IMR-90 (cell line): ENCODE measurements around the gene KNCN. TPM values are rescaled to one million over a fixed set of nuclear protein-coding genes. Genes with fewer than 3 reads are reported as not detected.

Source experiments
- ATAC-seq: fragments of 200-7000 bp; cut with Tn5 transposase; 2 replicates; pipeline ENCODE4 v1.9.1; 2020; ENCODE audit warnings: low read depth, mild to moderate bottlenecking, moderate library complexity
- BruUV-seq: library from RNA; stranded (reverse); fragments of 400-500 nt; replicated peaks from 2 replicates; lab custom pipeline; 2021; lab: Mats Ljungman, UMichigan
- CTCF ChIA-PET: fragments of 300-600 bp; formaldehyde crosslinking; extraction: SDS; loops from one replicate; lab custom pipeline; 2021; ENCODE audit warnings: antibody characterized with exemption; lab: Yijun Ruan, JAX
- POLR2A ChIA-PET: fragments of 300-600 bp; sonication (Branson Sonifier 250); formaldehyde crosslinking; loops from one replicate; lab custom pipeline; 2022; ENCODE audit warnings: antibody characterized with exemption; ENCODE audit not compliant: unreplicated experiment; lab: Charles Lee
- DNase-seq: peaks from one replicate; pipeline ENCODE4 v3.0.0; 2013
- H2AFZ ChIP-seq: replicated peaks from 2 replicates; pipeline ENCODE3; 2013; ENCODE audit warnings: low read length, mild to moderate bottlenecking; ENCODE audit not compliant: poor library complexity
- H2AK5ac ChIP-seq: 2 replicates; pipeline ENCODE4 v1.6.1; 2013; ENCODE audit warnings: low read depth, low read length, inconsistent platforms
- H2AK9ac ChIP-seq: replicated peaks from 2 replicates; pipeline ENCODE3; 2013; ENCODE audit warnings: mild to moderate bottlenecking, low read depth, low read length, moderate library complexity; ENCODE audit not compliant: poor library complexity
- H2BK120ac ChIP-seq: 2 replicates; pipeline ENCODE4 v1.6.1; 2013; ENCODE audit warnings: low read depth, low read length, inconsistent platforms
- H2BK15ac ChIP-seq: 3 replicates; pipeline ENCODE4 v1.6.1; 2013; ENCODE audit warnings: low read depth, low read length, inconsistent platforms
- H2BK20ac ChIP-seq: 2 replicates; pipeline ENCODE4 v1.6.1; 2013; ENCODE audit warnings: low read depth, mild to moderate bottlenecking, inconsistent platforms, low read length, moderate library complexity
- H2BK5ac ChIP-seq: 2 replicates; pipeline ENCODE4 v1.6.1; 2013; ENCODE audit warnings: mild to moderate bottlenecking, low read depth, low read length, inconsistent platforms; ENCODE audit not compliant: poor library complexity, severe bottlenecking
- H3K14ac ChIP-seq: replicated peaks from 2 replicates; pipeline ENCODE4 v1.6.1; 2013; ENCODE audit warnings: low read depth, low read length, inconsistent platforms
- H3K18ac ChIP-seq: 2 replicates; pipeline ENCODE4 v1.6.1; 2013; ENCODE audit warnings: low read depth, low read length, control low read depth
- H3K23ac ChIP-seq: 2 replicates; pipeline ENCODE4 v1.6.1; 2013; ENCODE audit warnings: low read depth, low read length, inconsistent platforms
- H3K27ac ChIP-seq: 2 replicates; pipeline ENCODE4 v1.5.1; 2013; ENCODE audit warnings: mild to moderate bottlenecking, control low read depth, low read length; ENCODE audit not compliant: insufficient read depth
- H3K27me3 ChIP-seq: 2 replicates; pipeline ENCODE4 v1.6.1; 2013; ENCODE audit warnings: low read length; ENCODE audit not compliant: control insufficient read depth, insufficient read depth
- H3K36me3 ChIP-seq: 2 replicates; pipeline ENCODE4 v1.6.1; 2013; ENCODE audit warnings: low read length, mixed read lengths; ENCODE audit not compliant: control insufficient read depth, insufficient read depth
- H3K4ac ChIP-seq: 2 replicates; pipeline ENCODE4 v1.6.1; 2013; ENCODE audit warnings: low read depth, low read length, inconsistent platforms
- H3K4me1 ChIP-seq: 2 replicates; pipeline ENCODE4 v1.6.1; 2013; ENCODE audit warnings: low read length, mixed read lengths; ENCODE audit not compliant: control insufficient read depth, insufficient read depth
- H3K4me2 ChIP-seq: 2 replicates; pipeline ENCODE4 v1.6.1; 2013; ENCODE audit warnings: low read depth, mild to moderate bottlenecking, control low read depth, low read length, moderate library complexity
- H3K4me3 ChIP-seq: 2 replicates; pipeline ENCODE4 v1.5.1; 2013; ENCODE audit warnings: low read depth, mild to moderate bottlenecking, control low read depth, low read length, moderate library complexity; ENCODE audit not compliant: insufficient read depth
- H3K56ac ChIP-seq: 2 replicates; pipeline ENCODE4 v1.6.1; 2013; ENCODE audit warnings: low read length, inconsistent platforms; ENCODE audit not compliant: insufficient read depth; ENCODE audit errors: extremely low read depth
- H3K79me1 ChIP-seq, 2 experiments: 2 replicates each; pipeline ENCODE4 v1.6.1; 2013; ENCODE audit warnings: low read length in 2 of 2, inconsistent platforms in 1 of 2, low read depth in 1 of 2
- H3K9ac ChIP-seq: 2 replicates; pipeline ENCODE4 v1.6.1; 2013; ENCODE audit warnings: low read depth, low read length, control low read depth
- H3K9me1 ChIP-seq: 2 replicates; pipeline ENCODE4 v1.6.1; 2013; ENCODE audit warnings: low read length, inconsistent platforms; ENCODE audit not compliant: insufficient read depth
- H3K9me3 ChIP-seq: 2 replicates; pipeline ENCODE4 v1.6.1; 2013; ENCODE audit warnings: low read length; ENCODE audit not compliant: control insufficient read depth, insufficient read depth
- H4K20me1 ChIP-seq: 2 replicates; pipeline ENCODE4 v1.6.1; 2013; ENCODE audit warnings: low read length, inconsistent platforms; ENCODE audit not compliant: insufficient read depth
- H4K5ac ChIP-seq: 2 replicates; pipeline ENCODE4 v1.6.1; 2013; ENCODE audit warnings: mild to moderate bottlenecking, low read depth, low read length, control low read depth
- H4K8ac ChIP-seq, 2 experiments: 2 replicates each; pipeline ENCODE4 v1.6.1; 2013; ENCODE audit warnings: low read depth in 2 of 2, low read length in 2 of 2, control low read depth in 1 of 2, inconsistent platforms in 1 of 2
- H4K91ac ChIP-seq: 2 replicates; pipeline ENCODE4 v1.6.1; 2013; ENCODE audit warnings: low read depth, low read length, inconsistent platforms; ENCODE audit not compliant: insufficient read depth
- BHLHE40 ChIP-seq: fragments of 150-350 bp; IDR thresholded peaks from 2 replicates; pipeline ENCODE4 v1.6.1; 2016; ENCODE audit warnings: mild to moderate bottlenecking, low read depth, low read length
- CEBPB ChIP-seq: IDR thresholded peaks from 2 replicates; pipeline ENCODE4 v1.6.1; 2012; ENCODE audit warnings: low read depth, low read length, improper control_type of control experiment
- CHD1 ChIP-seq: IDR thresholded peaks from 2 replicates; pipeline ENCODE4 v1.6.1; 2012; ENCODE audit warnings: low read depth, low read length, improper control_type of control experiment
- FOS ChIP-seq: fragments of 150-350 bp; IDR thresholded peaks from 2 replicates; pipeline ENCODE4 v1.6.1; 2016; ENCODE audit warnings: low read depth, low read length
- MAZ ChIP-seq: IDR thresholded peaks from 2 replicates; pipeline ENCODE4 v1.6.1; 2012; ENCODE audit warnings: low read depth, mild to moderate bottlenecking, low read length, improper control_type of control experiment, moderate library complexity, borderline replicate concordance
- NFE2L2 ChIP-seq: fragments of 150-350 bp; IDR thresholded peaks from 2 replicates; pipeline ENCODE4 v1.6.1; 2016; ENCODE audit warnings: low read depth, mild to moderate bottlenecking, low read length
- POLR2A ChIP-seq: IDR thresholded peaks from 2 replicates; pipeline ENCODE4 v1.6.1; 2012; ENCODE audit warnings: mild to moderate bottlenecking, low read depth, low read length
- RAD21 ChIP-seq: IDR thresholded peaks from 2 replicates; pipeline ENCODE4 v1.6.1; 2012; ENCODE audit warnings: low read length, improper control_type of control experiment
- RCOR1 ChIP-seq: IDR thresholded peaks from 2 replicates; pipeline ENCODE4 v1.6.1; 2012; ENCODE audit warnings: mild to moderate bottlenecking, low read length, improper control_type of control experiment; ENCODE audit not compliant: insufficient replicate concordance
- RFX5 ChIP-seq: IDR thresholded peaks from 2 replicates; pipeline ENCODE4 v1.8.0; 2012; ENCODE audit warnings: low read depth, mild to moderate bottlenecking, low read length, moderate library complexity
- SMC3 ChIP-seq: fragments of 150-350 bp; IDR thresholded peaks from 2 replicates; pipeline ENCODE4 v1.6.1; 2016; ENCODE audit warnings: low read depth, mild to moderate bottlenecking, antibody characterized with exemption, low read length, moderate library complexity
- USF2 ChIP-seq: fragments of 150-350 bp; IDR thresholded peaks from 2 replicates; pipeline ENCODE4 v1.6.1; 2017; ENCODE audit warnings: mild to moderate bottlenecking, antibody characterized with exemption, low read length, low read depth
- WGBS, 2 experiments: methylation state at CpG; one replicate each; pipeline versions ENCODE4 v1.1.5 to v1.1.7; 2013; ENCODE audit warnings: missing lambda C conversion rate in 2 of 2; ENCODE audit not compliant: insufficient read length in 1 of 2; ENCODE audit errors: extremely low coverage in 2 of 2; 5-methylcytosine and 5-hydroxymethylcytosine counted together
- dilution Hi-C: fragments of 300-500 bp; cut with HindIII; formaldehyde crosslinking; loops from one replicate; pipeline ENCODE4 v1.14.3; 2018; ENCODE audit warnings: low sequenced_read_pairs; ENCODE audit not compliant: unreplicated experiment
- in situ Hi-C: fragments of 300-500 bp; cut with MboI; formaldehyde crosslinking; loops from 3 replicates; pipeline ENCODE4 v1.14.3; 2019; ENCODE audit warnings: low sequenced_read_pairs, inconsistent platforms, mixed read lengths
- intact Hi-C: fragments of 100-400 bp; cut with micrococcal nuclease; formaldehyde crosslinking; loops from 2 replicates; pipeline ENCODE4 v1.10.0; 2022
- polyA plus RNA-seq, 3 experiments: library from polyadenylated mRNA; depleted of rRNA; stranded (reverse); fragments of >200 nt; gene quantifications; 2 replicates each; pipeline ENCODE4 v1.2.3, GENCODE V29; 2012; ENCODE audit warnings: low replicate concordance in 1 of 3
- total RNA-seq: library from RNA; depleted of rRNA; stranded (reverse); fragments of >200 nt; gene quantifications from 2 replicates; pipeline ENCODE4 v1.2.3, GENCODE V29; 2012

The KNCN gene
- total and polyA plus RNA-seq, 2 of the 4 experiments (the other 2 are of a cell fraction) = not detected

GRCh38 chr1:46557403-46557802, 6.0 kb upstream of the KNCN start:
- no peak overlapping the region for H2BK120ac ChIP-seq
- no peak for ATAC-seq
- H3K27ac ChIP-seq = no peak overlapping the region
- no peak overlapping the region for H2AK9ac ChIP-seq
- no peak overlapping the region for H4K5ac ChIP-seq
- no peak overlapping the region for H4K91ac ChIP-seq
- no TSS peak for BruUV-seq
- POLR2A ChIA-PET = no interaction called here
- peaks cover 24% of the 10 kb centered on the region for H3K36me3 ChIP-seq
- H2BK15ac ChIP-seq = no peak overlapping the region
- no peak overlapping the region for H3K56ac ChIP-seq
- no peaks in the 10 kb centered on the region; the same call in 1 of the 2 replicates for H3K9me1 ChIP-seq
- no peak overlapping the region for H2BK5ac ChIP-seq
- dilution Hi-C loops (no loop called here), intact Hi-C loops (no loop called here), in situ Hi-C loops (no loop called here)
- H4K8ac ChIP-seq = no peak overlapping the region
- H2AK5ac ChIP-seq = no peak overlapping the region
- H3K4ac ChIP-seq = no peak overlapping the region
- peaks cover 4% of the 10 kb centered on the region for H3K27me3 ChIP-seq
- no peak overlapping the region for H3K18ac ChIP-seq
- H3K14ac ChIP-seq = no peak overlapping the region
- no peak for DNase-seq
- H3K4me1 ChIP-seq = no peaks in the 10 kb centered on the region
- WGBS, 2 experiments = no CpG with 5 or more reads among the region's 5 CpGs
- CTCF ChIA-PET = no interaction called here
- H2AFZ ChIP-seq = no peak overlapping the region
- TF ChIP-seq RAD21 = no peak
- no peak for TF ChIP-seq SMC3
- TF ChIP-seq RCOR1 = no peak
- TF ChIP-seq CHD1 = no peak
- no peak for TF ChIP-seq CEBPB
- TF ChIP-seq FOS = no peak
- no peak for TF ChIP-seq USF2
- no peak for TF ChIP-seq RFX5
- no peak for TF ChIP-seq MAZ
- no peak for TF ChIP-seq POLR2A
- no peak for TF ChIP-seq BHLHE40
- TF ChIP-seq NFE2L2 = no peak
- H3K9me3 ChIP-seq = no peaks in the 10 kb centered on the region
- H3K9ac ChIP-seq = no peak overlapping the region
- no peak overlapping the region for H3K23ac ChIP-seq
- no peak overlapping the region for H3K4me2 ChIP-seq
- no peak overlapping the region for H3K4me3 ChIP-seq
- no peaks in the 10 kb centered on the region for H4K20me1 ChIP-seq
- H2BK20ac ChIP-seq = no peak overlapping the region
- no peaks in the 10 kb centered on the region for H3K79me1 ChIP-seq
